Hepatocyte (in vitro differentiated cells): ENCODE results near the gene PTAFR. TPM values are rescaled to one million over a fixed set of nuclear protein-coding genes. Genes with fewer than 3 reads are reported as not detected.

Source experiments
- DNase-seq: peaks from one replicate; pipeline ENCODE4 v3.0.0-alpha.2; 2016; ENCODE audit warnings: low spot score
- H2AFZ ChIP-seq: fragments of 200-600 bp; sonication (generic); 2 replicates; pipeline ENCODE4 v1.6.0; 2016; ENCODE audit warnings: antibody characterized with exemption, mild to moderate bottlenecking
- H3K27ac ChIP-seq: fragments of 200-600 bp; sonication (generic); 2 replicates; pipeline ENCODE4 v1.5.1; 2016; ENCODE audit warnings: mild to moderate bottlenecking
- H3K27me3 ChIP-seq: fragments of 200-600 bp; sonication (generic); 2 replicates; pipeline ENCODE4 v1.6.1; 2016
- H3K36me3 ChIP-seq: fragments of 200-600 bp; sonication (generic); replicated peaks from 2 replicates; pipeline ENCODE4 v1.5.1; 2016; ENCODE audit warnings: low read depth; ENCODE audit not compliant: insufficient read depth
- H3K4me1 ChIP-seq: fragments of 200-600 bp; sonication (generic); 2 replicates; pipeline ENCODE4 v1.5.1; 2016; ENCODE audit warnings: mild to moderate bottlenecking, moderate library complexity; ENCODE audit not compliant: insufficient read depth
- H3K4me2 ChIP-seq: fragments of 200-600 bp; sonication (generic); 2 replicates; pipeline ENCODE4 v1.6.0; 2016
- H3K4me3 ChIP-seq: fragments of 200-600 bp; sonication (generic); 2 replicates; pipeline ENCODE4 v1.5.1; 2016; ENCODE audit warnings: mild to moderate bottlenecking
- H3K79me2 ChIP-seq: fragments of 200-600 bp; sonication (generic); 2 replicates; pipeline ENCODE4 v1.6.0; 2017; ENCODE audit warnings: mild to moderate bottlenecking
- H3K9me2 ChIP-seq: fragments of 200-600 bp; sonication (generic); replicated peaks from 2 replicates; pipeline ENCODE4 v1.6.0; 2017; ENCODE audit warnings: mild to moderate bottlenecking; ENCODE audit not compliant: insufficient read depth
- H3K9me3 ChIP-seq: fragments of 200-600 bp; sonication (generic); 2 replicates; pipeline ENCODE4 v1.5.1; 2016; ENCODE audit warnings: low read depth, mild to moderate bottlenecking
- H4K20me1 ChIP-seq: fragments of 200-600 bp; sonication (generic); 2 replicates; pipeline ENCODE4 v1.6.0; 2016; ENCODE audit warnings: mild to moderate bottlenecking; ENCODE audit not compliant: insufficient read depth, poor library complexity, severe bottlenecking
- EZH2 ChIP-seq: fragments of 200-600 bp; sonication (generic); IDR thresholded peaks from 2 replicates; pipeline ENCODE4 v1.6.1; 2016; ENCODE audit warnings: antibody characterized with exemption, mild to moderate bottlenecking, borderline replicate concordance
- EZH2phosphoT487 ChIP-seq: fragments of 200-600 bp; sonication (generic); IDR thresholded peaks from one replicate; pipeline ENCODE4 v1.6.1; 2018; ENCODE audit warnings: antibody characterized with exemption, mild to moderate bottlenecking, low read depth, moderate library complexity; ENCODE audit not compliant: unreplicated experiment, severe bottlenecking
- WGBS: methylation state at CpG from one replicate; pipeline ENCODE4 v1.1.6; 2016; ENCODE audit warnings: low lambda C conversion rate; ENCODE audit errors: missing lambda C conversion rate; 5-methylcytosine and 5-hydroxymethylcytosine counted together
- polyA plus RNA-seq: library from polyadenylated mRNA; unstranded; fragments of >200 nt; fragmentation: Nextera tagmentation; extraction: Ambion mirVana; gene quantifications from 2 replicates; pipeline ENCODE4 v1.2.1, GENCODE V29; 2016
- total RNA-seq: library from RNA; depleted of rRNA; stranded (reverse); fragments of >200 nt; gene quantifications from 2 replicates; pipeline ENCODE4 v1.2.3, GENCODE V29; 2014
- TF ChIP-seq, protein P1 (sequence below): fragments of 200-600 bp; sonication (generic); IDR thresholded peaks from 2 replicates; pipeline ENCODE4 v1.5.1; 2016; ENCODE audit warnings: antibody characterized with exemption, mild to moderate bottlenecking; ENCODE audit not compliant: poor library complexity

PTAFR gene
- total and polyA plus RNA-seq, 2 experiments from 2014 or later, result 0.29 to 0.37 TPM

DNA sequence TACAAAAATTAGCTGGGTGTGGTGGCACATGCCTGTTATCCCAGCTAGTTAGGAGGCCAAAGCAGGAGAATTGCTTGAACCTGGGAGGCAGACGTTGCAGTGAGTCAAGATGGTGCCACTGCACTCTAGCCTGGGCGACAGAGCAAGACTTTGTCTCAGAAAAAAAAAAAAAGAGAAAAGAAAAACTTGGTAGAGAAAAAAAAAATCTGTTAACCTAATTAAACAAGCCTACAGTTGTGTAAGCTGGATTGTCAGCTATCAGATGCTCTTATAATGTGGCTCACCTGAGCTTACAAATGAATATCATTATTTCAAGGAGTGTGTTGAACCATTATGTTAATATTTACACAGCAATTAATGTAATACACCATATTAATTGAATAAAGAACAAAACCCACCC, 61.6 kb downstream of the PTAFR start:
- no peak overlapping the region for H2AFZ ChIP-seq
- H3K4me2 ChIP-seq, result no peak overlapping the region
- no peaks in the 10 kb centered on the region for H3K36me3 ChIP-seq
- H3K4me1 ChIP-seq, result no peaks in the 10 kb centered on the region
- no peaks in the 10 kb centered on the region for H3K9me2 ChIP-seq
- no peaks in the 10 kb centered on the region for H4K20me1 ChIP-seq
- no peak for TF ChIP-seq EZH2phosphoT487
- TF ChIP-seq, protein P1, sequence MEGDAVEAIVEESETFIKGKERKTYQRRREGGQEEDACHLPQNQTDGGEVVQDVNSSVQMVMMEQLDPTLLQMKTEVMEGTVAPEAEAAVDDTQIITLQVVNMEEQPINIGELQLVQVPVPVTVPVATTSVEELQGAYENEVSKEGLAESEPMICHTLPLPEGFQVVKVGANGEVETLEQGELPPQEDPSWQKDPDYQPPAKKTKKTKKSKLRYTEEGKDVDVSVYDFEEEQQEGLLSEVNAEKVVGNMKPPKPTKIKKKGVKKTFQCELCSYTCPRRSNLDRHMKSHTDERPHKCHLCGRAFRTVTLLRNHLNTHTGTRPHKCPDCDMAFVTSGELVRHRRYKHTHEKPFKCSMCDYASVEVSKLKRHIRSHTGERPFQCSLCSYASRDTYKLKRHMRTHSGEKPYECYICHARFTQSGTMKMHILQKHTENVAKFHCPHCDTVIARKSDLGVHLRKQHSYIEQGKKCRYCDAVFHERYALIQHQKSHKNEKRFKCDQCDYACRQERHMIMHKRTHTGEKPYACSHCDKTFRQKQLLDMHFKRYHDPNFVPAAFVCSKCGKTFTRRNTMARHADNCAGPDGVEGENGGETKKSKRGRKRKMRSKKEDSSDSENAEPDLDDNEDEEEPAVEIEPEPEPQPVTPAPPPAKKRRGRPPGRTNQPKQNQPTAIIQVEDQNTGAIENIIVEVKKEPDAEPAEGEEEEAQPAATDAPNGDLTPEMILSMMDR, result no peak
- TF ChIP-seq EZH2, result no peak
- DNase-seq, result no peak
- no peak overlapping the region for H3K27ac ChIP-seq
- no peak overlapping the region for H3K4me3 ChIP-seq
- H3K79me2 ChIP-seq, result no peaks in the 10 kb centered on the region
- no peaks in the 10 kb centered on the region for H3K27me3 ChIP-seq
- no peaks in the 10 kb centered on the region for H3K9me3 ChIP-seq
- WGBS, result 76% methylated on average over 2 of the region's 2 CpGs

DNA sequence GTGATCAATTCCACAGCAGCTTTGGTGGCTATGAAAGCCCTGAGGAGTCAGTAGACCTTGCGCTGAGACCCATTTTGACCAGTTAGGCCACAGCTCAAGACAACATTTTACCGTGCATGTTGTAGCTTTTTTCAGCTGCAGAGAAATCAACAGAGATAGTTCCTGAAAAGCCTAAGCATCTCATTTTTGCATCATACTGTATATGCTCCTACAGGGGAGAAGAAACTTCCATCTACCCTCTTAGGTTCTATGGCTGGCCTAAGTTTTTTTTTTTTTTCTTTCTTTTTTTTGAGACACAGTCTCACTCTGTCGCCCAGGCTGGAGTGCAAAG, 63.3 kb downstream of the PTAFR start:
- no peak overlapping the region for H3K27ac ChIP-seq
- no peaks in the 10 kb centered on the region for H3K79me2 ChIP-seq
- no peak overlapping the region for H3K4me2 ChIP-seq
- no peak overlapping the region for H2AFZ ChIP-seq
- no peaks in the 10 kb centered on the region for H3K4me1 ChIP-seq
- no peaks in the 10 kb centered on the region for H3K9me2 ChIP-seq
- TF ChIP-seq EZH2, result no peak
- TF ChIP-seq EZH2phosphoT487, result no peak
- TF ChIP-seq, protein P1, result no peak
- H4K20me1 ChIP-seq, result no peaks in the 10 kb centered on the region
- DNase-seq, result peak; percentile 18
- H3K9me3 ChIP-seq, result no peaks in the 10 kb centered on the region
- no peak overlapping the region for H3K4me3 ChIP-seq
- WGBS, result 87% methylated on average over 3 of the region's 3 CpGs
- no peaks in the 10 kb centered on the region for H3K36me3 ChIP-seq
- no peaks in the 10 kb centered on the region for H3K27me3 ChIP-seq

DNA sequence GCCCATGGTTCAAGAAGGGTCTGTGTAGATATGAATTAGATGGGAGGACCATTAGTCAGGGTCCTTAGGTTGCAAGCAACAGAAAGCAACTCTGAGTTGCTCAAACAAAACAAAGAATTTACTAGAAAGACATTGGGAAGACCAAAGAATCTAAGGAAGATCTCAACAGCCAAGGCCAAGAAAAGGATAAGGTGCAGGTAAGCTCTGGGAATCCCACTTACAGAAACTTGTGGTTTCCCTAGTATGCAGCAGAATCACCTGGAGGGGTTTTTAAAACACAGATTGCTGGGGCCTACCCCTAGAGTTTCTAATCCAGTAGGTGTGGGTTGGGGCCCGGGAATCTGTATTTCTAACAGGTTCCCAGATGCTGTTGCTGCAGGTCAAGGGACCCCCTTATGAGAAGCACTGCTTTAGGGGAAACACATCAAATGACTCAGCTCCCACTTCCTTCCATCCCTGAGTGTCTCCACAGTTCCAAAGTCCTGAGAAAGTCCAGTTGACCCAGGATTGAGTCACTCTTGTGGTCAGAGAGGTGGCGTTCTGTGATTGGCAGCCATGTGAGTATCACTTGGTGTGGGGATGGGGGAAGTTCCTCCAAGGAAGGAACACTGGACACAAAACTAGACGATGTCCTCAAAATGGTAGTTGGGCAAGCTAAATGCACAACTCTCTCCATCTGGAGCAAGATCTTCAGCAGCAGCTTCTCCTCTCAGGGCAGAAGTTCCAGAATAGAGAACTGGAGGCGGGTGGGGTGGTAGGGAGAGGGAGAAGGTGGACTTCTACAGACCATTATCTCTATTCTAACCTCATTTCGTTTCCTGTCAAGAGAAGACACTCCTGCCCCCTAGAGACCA, 63.9 kb downstream of the PTAFR start:
- no peaks in the 10 kb centered on the region for H3K36me3 ChIP-seq
- no peaks in the 10 kb centered on the region for H3K9me3 ChIP-seq
- no peak overlapping the region for H3K4me3 ChIP-seq
- no peaks in the 10 kb centered on the region for H4K20me1 ChIP-seq
- WGBS, result 83% methylated on average over 5 of the region's 5 CpGs
- H3K79me2 ChIP-seq, result no peaks in the 10 kb centered on the region
- no peak overlapping the region for H3K4me2 ChIP-seq
- DNase-seq, result no peak
- no peak overlapping the region for H3K27ac ChIP-seq
- H3K4me1 ChIP-seq, result no peaks in the 10 kb centered on the region
- TF ChIP-seq, protein P1, result no peak
- TF ChIP-seq EZH2 (no peak), EZH2phosphoT487 (no peak)
- no peaks in the 10 kb centered on the region for H3K9me2 ChIP-seq
- no peak overlapping the region for H2AFZ ChIP-seq
- H3K27me3 ChIP-seq, result no peaks in the 10 kb centered on the region
